Stimulated activated CD8-positive, alpha-beta memory T cell treated with anti-CD3 and anti-CD28 coated beads, Interleukin-15, amount 100 ng/mL, for 1 hour (primary cell): Measurements from ENCODE around the gene ECSIT.

Experiments used
- DNase-seq: peaks from one replicate; pipeline ENCODE4 v3.0.0-alpha.2; 2020; ENCODE audit warnings: low read depth

The ECSIT gene

GRCh38 chr19:11504502-11505031, 24.4 kb downstream of the ECSIT start:
- DNase-seq: no peak

DNA sequence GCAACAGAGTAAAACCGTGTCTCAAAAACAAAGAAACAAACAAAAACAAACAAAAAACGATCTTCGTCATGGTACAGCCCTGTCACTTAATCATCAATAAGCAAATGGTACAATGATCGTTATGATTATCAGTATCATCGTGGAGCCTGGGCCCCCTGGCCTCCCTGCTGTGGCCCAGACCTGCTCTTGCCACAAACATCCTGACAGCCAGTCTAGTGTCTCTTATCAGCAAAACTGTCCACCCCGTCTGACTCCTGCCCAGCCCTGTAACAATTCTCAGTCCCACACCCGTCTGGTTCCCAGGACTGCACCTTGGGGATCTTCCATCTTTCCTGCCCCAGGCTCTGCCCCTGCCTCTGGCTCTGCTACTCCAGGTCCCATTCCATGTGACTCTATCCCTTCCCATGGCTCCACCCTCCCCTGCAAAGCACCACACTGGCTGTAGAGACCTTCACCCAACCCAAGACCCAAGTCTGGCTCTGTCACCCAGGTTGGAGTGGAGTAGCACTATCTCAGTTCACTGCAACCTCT, 29.0 kb downstream of the ECSIT start:
- DNase-seq: no peak

GRCh38 chr19:11499220-11499726, 29.7 kb downstream of the ECSIT start:
- no peak for DNase-seq

DNA sequence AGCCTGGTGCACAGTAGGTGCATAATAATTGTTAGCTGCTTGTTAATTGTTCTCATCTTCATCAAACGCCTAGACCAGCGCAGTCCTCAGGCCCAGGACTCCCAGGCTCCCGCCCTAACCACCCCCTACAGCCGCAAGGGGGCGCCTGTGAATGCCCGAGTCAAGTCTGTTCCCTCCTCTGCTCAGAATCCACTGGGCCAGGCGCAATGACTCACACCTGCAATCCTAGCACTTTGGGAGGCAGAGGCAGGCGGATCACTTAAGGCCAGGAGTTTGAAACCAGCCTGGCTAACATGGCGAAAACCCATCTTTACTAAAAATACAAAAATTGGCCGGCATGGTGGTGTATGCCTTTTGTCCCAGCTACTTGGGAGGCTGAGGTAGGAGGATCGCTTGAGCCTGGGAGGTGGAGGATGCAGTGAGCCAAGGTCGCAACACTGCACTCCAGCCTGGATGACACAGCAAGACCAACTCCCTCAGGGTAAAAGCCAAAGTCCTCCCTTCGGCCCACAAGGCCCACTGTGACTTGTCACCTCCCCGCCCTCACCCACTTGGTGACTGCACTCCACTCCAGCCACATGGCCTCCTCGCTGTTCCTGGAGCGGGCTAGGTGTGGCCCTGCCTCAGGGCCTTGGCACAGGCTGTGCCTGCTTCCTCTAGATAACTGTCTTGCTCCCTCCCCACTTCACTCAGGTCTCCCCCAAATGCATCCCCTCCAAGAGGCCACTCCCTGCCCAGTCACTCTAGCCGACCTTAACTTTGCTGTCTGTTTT, 32.4 kb downstream of the ECSIT start:
- DNase-seq: peak; percentile 44

DNA sequence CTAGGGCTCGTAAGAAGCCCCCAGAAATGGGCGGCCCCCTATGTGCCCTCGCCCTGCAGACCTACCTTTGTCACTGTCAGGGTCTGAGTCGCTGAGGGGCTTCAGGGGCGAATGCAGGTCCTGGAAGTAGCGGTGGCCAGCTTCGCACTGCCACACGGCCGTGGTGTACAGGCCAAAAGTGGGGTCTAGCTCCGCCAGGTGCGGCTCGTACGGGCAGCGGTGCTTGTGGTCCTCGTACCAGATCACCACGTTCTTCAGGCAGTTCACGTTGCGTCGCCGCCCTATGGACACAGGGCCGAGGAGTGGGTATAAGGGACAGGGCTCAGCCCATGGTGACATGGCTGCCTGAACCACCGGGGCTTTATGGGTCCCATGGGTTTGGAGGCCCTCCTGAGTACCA, 33.0 kb downstream of the ECSIT start:
- DNase-seq: no peak

DNA sequence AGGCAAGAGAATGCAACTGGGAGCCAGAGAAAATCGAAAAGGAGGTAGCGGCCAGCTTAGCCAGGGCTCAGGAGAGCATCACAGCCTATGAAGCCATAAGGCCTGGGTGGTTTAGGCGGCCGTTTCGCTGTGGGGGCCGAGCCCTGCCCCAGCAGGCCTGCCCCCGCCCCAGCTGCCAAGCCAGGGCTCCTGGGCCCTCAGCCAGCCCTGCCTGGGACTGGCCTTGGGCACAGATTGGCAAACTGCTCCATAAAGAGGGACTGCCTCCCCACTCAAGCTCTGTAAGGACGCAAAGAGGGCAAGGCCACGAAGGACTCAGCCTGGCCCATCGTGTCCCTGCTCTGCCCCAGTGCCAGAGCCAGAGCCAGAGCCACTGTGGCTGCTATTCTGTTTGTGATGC, 33.5 kb downstream of the ECSIT start:
- DNase-seq: no peak

- no peak for DNase-seq
Observed at GRCh38 chr19:11494634-11495285, 34.2 kb downstream of the ECSIT start.

GRCh38 chr19:11489378-11489777, 39.6 kb downstream of the ECSIT start:
- no peak for DNase-seq

DNA sequence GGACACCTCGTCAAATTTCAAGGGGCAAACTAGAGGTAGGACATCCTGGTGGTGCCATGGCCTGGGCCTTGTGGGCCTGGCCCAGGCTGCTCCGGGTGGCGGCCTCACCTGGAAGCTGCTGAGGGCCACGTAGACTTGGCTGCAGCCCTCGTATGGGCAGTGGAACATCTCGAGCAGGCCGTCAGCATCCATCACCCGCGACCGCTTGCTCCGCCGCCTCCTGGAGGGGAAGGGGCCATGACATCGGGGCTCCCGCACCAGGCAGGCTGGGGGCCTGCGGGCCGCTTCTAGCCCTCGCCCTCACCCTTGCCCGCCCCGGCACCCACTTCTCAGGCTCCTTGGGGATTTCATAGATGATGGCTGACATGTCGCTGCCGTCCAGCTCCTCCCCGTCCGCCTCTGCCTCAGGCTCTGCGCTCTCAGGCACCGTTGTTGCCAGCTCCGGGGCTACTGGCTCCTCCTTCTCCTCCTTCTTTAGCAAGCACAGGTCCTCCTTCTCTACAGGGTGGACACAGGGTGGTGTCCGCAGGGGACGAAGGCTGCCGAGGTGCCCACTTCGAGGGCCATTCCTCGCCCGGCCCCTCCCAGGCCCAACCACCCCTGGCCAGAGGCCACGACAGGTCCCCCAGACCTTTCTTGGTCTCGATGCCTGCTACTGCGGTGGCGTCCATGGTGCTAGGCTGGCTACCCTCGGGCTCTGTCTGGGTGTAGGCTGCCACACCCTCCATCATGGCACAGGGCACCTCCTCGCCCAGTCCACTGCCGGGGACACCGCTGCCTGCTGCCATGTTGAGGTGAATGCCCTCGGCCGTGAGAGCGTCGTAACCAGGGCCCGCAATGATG, 42.1 kb downstream of the ECSIT start:
- DNase-seq: no peak

GRCh38 chr19:11485245-11485837, 43.6 kb downstream of the ECSIT start:
- no peak for DNase-seq

DNA sequence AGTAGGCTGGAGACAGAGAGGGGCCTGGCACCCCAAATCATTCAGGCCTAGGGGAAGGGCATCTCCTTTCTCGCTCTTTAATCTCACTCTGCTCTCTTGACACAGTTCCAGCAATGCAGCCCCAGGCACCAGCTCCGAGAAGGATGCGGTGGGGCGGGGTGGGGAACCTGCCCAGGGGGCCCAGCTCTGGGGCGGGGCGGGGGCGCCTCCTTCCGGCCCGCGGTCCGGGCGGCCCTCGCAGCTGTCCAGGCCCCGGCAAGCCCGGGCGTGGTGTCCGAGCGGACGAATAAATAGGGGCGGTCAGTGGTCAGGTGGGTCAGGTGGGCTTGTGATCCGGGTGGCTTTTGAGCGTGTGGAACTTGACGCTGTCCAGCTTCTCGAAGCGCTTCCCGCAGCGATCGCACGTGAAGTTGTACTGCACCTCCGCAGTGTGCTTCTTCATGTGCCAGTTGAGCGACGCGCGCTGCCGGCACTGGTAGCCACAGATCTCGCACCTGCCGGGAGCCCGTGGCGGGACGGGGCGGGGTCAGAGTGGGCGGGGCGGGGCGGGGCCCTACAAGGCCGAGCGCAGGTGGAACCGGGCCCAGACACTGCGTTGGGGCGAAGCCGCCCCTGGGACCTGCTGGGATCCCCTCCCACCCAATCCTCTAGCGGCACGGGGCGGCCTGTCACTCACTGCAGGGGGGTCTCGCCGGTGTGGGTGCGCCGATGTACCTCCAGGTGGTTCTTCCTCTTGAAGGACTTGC, 45.4 kb downstream of the ECSIT start:
- no peak for DNase-seq

GRCh38 chr19:11482384-11483050, 46.4 kb downstream of the ECSIT start:
- peak; percentile 68 for DNase-seq

- DNase-seq: peak; percentile 11
Observed at GRCh38 chr19:11481534-11482383, 47.2 kb downstream of the ECSIT start.

DNA sequence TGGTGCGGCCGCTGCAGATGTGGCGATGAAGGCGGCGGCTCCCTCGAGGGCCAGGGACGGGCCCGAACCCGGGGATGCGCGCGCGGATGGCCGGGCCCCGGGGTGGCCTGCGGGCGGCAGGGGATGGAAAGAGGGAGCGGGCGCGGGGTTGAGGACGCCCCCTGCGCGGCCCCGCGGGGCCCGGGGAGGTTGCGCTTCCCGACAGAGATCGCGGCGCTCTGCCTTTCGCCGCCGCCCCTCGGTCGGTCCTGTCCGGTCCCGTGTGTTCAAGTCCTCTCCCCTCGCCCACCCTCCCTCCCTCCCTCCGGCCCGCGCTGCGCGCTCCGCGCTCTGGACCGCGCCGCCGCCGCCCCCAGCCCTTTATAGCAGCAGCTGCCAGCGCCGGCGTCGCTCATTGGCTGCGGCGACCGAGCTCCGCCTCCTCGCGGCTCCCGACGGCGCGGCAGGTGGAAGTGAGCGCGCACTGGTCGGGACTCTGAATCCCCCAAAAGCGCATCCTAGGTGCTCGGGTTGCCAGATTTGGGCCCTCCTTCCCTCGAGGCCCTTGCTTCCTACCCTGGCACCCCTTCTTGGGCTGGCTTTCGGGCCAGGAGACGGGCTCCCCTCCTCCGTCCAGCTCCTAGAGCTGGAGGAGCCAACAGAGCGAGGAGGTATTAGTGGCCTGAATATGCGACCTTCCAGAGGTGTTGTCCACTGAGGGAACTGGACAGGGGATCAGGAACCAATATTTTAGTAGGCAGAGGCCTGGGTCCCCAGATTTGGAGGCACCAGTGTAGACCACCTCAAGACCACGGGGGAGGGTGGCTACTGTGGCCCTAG, 48.0 kb downstream of the ECSIT start, which contains the start of gene ELAVL3:
ELAVL3 (minus strand) TSS at position 332 of the 819 bp plus-strand sequence. CDS start 438 bp downstream, outside the sequence.
- DNase-seq: no peak

- DNase-seq: no peak
Observed at GRCh38 chr19:11479898-11480714, 48.8 kb downstream of the ECSIT start.

- no peak for DNase-seq
Observed at GRCh38 chr19:11479090-11479897, 49.6 kb downstream of the ECSIT start.
